GM19351 (cell line): ENCODE results near the gene ERICH6.

Source experiments
- ATAC-seq: cut with Tn5 transposase; IDR thresholded peaks from one replicate; pipeline ENCODE4 v1.9.1; 2021; ENCODE audit warnings: mild to moderate bottlenecking, moderate library complexity; ENCODE audit not compliant: unreplicated experiment

Gene ERICH6

DNA sequence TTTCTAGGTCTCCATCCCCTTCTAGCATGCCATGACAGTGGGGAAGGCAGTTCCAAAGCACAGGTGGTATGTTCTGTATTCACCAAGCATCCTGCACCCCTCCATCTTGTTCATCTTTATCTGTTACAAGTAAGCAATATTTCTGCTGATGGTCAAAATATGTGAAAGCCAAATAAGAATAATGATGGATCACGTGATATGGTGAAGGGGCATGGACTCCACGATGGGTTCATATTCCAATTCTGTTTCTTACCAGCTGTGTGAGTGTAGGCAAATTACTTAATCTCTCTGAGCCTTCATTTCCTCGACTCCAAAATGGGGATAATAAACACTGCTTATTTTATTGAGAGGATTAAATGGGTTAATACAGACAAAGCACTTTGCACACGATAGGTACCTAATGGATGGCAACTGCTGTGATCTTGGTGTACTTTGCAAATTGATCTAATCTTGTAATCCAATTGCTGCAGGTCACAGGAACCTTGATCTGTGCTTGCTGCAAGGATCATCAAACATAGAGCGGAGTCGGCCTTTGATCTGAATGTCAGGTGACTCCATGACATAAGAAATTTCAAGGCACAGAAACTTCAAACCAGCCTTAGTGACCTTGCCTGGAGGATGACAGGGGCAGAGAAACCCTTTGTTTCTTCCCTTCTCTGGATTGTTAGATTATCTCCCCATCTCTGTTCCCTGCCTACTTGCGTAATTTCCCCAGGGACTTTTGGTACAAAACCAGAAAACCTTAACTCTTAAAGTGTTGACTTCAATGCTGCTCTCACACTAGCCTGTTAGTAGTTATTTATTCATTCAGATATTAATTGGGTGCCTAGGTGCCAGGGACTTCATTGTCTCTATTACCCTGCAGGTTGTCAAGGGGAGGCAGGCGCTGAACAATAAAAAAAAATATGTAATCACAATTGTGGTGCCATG lies 33.4 kb upstream of the ERICH6 start:
- no peak for ATAC-seq

DNA sequence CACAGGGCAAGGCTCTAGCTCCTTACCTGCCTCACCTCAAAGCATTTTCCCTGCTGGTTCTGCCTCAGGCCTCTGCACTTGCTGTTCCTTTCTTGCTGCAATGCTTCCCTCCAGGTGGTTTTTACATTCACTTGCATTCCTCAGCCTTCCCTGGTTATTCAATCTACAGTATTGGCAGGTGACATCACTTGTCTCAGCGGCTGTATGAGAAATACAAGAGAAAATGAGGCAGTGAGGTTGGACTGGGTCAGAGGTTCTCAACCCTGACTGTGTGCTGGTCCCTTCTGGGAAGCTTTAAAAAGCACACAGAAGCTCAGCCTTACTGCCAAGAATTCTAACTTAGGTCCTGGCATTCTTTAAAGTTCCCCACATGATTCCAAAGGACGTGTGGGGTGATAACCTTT lies 32.6 kb upstream of the ERICH6 start:
- ATAC-seq, result no peak

DNA sequence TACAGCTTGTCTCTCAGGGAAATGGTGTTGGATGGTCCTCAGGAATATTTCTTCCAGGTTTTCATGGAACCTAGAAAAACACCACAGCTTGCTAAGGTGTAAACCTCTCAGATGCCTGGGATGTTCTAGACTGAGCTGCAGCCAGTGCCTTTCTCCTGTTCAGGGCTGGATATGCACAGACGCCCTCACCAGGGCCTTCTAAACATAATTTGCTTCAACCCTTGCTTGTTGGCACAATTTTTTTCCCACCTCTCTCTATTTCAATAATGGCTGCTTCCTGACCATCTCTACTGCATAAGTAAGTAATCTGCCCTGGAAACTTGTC lies 31.0 kb upstream of the ERICH6 start:
- ATAC-seq, result no peak

DNA sequence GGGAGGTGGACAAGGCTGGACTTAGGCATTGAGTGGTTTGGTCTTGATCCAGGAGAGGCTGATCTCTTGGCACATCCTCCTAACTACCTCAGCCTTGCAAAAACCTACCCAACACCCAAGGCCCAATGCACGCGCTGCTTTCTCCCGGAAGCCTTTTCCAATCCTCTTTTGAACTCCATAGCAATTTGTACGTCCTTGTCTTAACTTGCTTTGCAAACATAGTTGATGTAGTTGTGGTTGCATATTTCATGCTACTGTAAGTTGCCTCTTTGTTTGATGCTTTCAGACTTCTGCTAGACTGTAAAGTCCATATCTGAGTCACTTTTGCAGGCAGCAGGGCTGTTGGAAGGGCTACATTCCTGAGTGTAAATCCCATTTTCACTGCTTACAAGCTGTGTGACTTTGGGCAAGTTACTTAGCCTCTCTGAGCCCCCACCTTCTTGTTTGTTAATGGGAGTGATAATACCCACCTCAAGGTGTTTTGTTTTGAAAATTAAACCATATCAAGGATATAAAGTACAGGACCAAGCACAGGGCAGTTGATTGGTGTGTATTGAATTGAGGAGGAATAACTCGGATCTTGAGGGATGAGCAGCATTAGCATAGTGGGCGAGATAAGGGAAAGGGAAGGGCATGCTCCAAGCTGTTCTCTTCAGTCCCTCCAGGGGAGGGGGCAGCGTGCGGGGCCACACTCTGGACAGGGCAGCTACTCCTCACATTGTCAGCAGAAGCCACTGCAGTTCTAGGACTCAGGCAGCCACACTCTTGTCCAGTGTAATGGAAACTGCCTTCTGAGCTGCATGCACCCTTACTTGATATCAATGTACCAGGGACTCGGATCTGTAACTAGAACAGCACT lies 30.4 kb upstream of the ERICH6 start:
- ATAC-seq, result no peak

DNA sequence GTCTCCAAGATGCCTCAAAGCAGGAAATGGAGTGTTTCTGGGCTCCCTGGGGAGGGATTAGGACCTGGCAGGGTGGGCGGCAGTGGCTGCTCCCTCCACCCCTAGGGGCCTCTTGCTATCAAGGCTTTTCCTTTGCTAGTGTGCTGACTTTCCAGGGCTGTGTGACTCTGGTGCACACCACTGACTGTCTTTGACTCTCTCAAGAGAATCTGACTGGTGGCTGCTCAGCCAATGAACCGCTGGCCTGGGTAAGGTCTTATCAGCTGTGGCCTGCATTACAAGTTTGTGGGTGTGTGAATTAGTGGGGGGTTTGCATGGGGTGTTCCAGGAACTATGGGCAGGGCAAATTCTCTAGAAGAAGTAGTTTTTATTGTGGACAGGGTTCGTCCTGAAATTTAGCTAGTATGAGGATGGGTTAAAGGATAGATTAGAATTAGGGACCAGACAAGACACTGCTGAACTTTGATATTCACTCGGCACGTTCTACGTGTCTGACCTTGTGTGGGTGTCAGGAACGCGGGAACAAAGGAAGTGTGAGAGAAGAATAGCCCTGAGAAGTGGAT lies 29.7 kb upstream of the ERICH6 start:
- no peak for ATAC-seq

DNA sequence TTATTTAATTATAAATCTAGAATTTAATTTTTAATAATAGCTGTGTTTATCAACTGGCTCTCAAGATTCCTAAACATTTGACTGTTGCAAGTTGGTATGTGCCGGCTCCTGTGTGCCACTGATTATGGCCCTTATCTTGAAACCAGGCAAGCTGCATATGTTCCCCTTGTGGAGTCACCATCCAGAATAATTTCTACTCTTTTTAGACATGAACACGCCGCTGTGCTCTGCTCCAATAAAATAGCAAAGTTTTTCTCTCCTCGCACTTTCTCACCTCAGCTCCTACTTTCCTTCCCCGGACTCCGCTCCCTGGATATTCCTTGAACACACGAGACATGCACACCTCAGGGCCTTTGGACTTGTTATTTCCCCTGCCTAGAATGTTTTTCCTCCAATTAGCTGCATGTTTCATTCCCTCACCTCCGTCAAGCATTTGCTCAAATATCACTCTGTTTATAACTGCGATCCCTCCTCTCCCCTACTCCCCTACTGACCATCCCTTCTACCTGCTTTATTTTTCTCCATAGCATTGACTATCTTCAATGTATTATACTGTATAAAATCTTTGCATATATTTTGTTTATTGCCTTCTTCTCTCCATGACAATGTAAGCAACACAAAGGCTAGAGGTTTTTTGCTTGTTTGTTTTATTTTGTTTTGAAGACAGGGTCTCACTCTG lies 26.1 kb upstream of the ERICH6 start:
- no peak for ATAC-seq

DNA sequence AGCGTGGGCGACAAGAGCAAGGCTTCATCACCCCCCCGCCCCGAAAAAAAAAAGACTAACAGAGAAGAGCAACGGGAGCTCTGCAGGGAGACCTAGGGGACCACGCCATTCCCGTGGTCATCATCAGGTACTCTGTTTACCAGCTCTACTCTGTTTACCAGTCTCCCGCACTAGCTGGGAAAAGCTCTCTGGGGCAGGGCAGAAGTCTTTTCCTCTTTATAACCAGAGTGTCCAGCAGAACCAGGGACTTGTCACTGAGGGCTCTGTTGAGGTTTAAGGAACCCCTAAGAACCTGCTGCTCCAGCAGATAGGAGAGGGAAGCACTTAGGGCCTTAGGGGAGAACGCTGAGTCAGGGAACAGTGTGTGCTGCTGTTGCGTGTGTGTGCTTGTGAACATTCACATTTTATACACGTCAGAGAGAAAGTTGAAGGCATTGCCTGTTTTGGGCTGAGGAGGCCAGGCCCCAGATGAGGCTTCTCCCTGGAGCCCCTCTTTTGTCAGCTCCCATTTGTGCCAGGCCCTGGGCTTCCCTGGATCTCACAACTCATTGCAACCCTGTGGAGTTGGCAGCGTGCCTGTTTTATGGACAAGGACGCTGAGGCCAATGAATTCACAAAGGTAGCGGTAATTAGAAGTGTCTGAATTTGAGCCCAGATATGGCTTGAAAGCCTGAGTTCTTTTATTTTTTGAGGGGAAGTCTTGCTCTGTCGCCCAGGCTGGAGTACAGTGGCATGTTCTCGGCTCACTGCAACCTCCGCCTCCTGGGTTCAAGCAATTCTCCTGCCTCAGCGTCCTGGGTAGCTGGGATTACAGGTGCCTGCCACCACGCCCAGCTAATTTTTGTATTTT lies 24.2 kb upstream of the ERICH6 start:
- no peak for ATAC-seq

DNA sequence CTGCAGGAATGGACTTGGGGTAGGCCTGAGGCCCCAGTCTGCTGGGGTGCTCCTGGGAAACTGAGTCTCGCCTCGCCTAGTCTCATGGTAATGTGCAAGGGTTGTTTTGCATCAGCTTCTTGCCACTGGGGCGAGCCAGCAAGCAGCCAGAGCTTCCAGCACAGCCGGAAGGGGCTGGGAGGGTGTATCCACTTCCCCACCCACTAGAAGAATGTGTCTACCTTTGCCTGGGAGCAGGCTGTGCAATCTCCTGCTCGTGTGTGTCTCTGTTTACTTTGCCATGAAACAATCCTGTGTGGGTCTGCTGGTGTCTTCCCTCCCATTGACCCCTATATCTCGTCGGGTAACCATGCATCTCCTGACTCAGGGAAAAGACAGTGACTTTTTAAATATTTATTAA lies 21.8 kb upstream of the ERICH6 start:
- no peak for ATAC-seq

DNA sequence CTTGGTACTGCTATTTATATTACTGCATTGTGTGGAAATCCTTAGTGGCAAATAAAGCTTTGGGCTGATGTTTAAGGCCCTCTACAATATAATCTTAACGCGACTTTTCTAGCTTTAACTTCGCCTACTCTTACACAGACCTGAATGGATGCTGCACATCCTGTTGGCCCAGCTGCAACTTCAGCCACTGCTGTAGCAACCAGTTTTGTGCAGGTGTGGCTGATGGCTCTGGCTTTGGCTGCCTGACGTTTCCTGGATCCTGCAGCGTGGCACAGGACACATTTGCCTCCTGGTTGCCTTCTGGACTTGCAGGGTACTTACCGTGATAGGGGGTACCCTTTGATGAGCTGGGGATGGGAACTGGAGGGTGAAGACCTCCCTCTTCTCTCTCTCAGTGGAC lies 20.2 kb upstream of the ERICH6 start:
- no peak for ATAC-seq

DNA sequence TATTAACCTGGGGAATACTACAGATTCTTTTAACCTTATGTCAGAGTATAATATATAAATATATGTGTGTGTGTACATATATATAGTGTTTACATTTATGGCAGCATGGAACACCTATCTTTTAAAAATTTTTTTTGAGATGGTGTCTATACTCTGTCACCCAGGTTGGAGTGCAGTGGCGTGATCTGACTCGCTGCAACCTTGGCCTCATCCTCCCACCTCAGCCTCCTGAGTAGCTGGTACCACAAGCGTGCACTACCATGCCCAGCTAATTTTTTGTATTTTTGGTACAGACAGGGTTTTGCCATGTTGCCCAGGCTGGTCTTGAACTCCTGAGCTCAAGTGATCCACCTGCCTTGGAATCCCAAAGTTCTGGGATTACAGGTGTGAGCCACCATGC lies 18.5 kb upstream of the ERICH6 start:
- ATAC-seq, result no peak

DNA sequence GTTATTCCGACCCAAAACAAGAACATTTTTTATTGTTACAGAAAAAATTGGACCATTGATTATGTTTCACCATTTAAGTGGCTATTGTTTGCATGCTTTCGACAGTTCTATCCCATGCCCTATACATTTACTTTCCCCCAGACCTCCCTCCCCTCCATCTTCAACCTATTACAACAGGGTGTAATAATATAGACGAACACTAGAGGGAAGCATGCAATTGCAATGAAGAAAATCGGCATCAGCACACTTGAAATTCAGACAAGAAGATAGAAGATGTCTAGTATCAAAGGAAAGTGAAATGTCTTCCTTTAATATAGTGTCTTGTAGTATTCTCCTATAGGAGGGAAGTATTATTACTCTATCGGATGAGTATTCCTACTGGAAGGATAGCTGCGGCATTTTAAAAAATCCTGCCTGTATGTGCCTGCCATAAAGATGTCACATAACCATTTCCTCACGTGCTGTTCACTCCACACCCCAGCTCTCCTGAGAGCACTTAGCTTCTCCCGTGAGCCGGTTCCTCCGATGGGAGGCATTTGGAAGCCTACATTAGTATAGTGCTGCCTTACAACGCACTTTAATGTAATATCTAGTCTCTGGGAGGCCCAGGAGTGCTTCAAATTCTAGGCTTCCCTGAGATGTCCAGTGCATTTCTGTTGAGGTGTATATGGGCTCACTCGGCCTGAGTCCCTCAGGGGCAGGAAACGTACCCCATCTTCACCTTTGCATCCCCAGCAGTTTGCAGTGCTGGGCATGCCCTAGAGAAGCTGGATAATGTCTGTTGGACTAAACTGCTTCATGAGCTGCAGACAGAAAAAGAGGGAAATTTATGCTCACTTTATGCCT lies 17.8 kb upstream of the ERICH6 start:
- ATAC-seq, result peak; percentile 74

DNA sequence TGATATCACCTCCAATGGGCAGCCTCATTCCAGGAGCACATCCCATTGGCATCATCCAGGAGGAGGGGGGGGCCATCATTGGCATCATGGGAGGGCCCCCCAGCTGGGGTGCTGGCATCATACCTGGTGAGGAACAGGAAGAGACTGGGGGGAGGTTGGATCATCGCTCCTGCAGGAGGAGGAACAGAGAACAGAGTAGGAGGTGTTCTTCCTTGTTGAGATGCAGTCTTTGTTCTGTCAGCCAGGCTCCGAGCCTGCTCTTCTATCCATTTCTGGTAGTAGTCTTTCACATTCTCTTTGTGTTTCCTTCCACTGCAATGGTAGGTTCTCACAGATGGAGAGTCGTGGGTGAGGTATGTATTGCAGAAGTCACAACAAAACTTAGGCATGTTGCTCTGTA lies 16.7 kb upstream of the ERICH6 start:
- no peak for ATAC-seq

DNA sequence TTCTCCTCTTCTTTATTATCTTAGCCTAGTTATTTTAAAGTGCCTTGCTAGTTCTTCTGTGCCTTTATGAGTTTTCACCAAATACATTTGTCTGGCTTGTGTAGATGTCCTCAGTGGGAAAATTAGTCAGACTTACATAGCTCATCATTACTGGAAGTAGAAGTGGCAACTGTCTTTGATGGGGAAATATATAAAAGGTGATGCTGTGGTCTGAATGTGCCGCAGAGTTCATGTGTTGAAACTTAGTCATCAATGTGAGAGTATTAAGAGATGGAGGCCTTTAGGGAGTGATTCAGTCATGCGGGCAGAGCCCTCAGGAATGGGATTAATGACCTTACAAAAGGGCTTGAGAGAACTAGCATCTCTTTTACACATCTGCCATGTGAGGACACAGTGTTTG lies 6.4 kb upstream of the ERICH6 start:
- ATAC-seq, result no peak

DNA sequence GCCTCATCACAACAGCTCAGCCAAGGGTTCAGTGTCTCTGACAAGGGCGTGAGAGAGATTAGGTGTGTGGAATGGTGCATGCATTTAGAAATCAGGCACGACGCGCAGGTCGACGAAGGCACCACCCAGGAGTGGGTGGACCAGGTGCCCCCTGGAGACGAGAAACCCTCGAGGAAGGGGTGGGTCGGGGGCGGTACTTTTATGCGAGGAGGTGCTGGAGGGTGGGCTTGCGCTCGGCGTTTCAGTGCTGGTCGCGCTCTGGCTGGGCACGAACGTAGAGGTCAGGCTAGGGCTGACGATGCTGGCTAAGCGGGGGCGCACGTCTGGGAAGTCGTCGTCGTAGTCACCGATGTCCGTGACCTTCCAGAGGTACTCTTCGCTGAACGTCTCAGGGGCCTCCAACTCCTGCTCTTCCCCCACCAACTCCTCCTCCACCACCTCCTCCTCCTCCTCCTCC lies 393 bp downstream of the ERICH6 start:
- peak; percentile 36 for ATAC-seq

DNA sequence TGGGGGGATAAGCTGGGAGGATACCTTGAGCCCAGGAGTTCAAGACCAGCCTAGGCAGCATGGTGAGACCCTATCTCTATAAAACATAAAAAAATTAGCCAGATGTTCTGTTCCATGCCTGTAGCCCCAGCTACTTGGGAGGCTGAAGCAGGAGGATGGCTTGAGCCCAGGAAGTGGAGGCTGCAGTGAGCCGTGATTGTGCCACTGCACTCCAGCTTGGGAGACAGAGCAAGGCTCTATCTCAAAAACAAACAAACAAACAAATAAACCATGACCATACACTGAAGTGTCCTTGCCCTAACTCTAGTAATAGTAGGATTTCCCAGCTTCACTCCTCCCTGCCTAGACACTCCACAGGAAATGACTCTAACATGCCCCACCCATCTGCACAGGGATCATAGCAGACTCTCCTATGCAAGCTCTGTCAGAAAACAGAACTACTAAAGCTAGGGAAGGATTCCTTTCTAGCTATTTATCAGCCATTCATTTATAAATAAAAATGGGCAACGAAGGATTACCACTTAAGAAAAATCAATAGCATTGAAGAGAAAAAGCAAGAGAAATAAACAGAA lies 4.6 kb downstream of the ERICH6 start:
- no peak for ATAC-seq

DNA sequence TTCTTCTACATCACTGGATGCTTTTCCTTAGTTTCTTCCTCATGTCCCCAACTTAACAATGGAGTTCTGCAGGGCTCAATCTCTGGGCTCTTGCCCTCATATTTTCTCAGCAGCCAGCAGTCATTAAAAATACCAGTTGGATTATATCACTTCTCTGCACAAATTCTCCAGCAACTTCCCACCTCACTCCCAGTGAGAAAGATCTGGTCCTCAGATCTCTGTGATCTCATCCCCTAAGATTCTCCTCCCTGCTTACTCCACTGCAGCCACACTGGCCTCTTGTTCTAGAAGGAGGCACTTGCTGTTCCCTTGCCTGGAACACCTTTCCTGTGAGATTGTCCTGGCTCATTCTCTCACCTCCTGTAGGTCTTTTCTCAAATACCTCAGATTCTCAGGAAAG lies 6.1 kb downstream of the ERICH6 start:
- ATAC-seq, result no peak

DNA sequence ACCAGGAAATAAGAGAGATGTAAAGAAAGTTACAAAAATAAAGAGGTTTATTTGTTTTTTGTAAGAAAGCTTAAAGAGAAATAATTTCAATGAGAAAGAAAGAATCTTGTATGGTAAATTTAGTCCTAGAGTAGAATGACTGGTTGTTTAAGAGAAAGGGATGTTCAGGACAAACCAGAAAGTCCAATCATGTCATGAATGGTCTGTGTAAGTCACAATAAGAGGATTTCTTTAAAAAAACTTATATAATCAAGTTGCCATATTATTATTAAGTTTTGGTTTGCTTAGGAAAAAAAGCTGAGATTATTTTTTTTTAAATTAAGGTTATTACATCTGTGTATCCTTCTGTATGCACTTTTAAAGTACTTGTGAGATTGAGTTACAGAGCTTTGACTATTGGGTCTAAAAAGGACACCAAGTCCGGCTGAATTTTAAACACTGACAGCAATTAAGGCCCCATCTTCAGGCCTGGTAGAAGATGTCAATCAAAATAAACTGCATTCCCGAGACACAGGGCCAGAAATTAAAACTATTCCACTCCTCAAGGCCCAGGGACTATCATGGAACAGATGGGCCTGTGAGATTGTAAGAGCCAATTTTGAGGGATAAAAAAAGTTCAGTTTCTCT lies 12.2 kb downstream of the ERICH6 start:
- no peak for ATAC-seq

DNA sequence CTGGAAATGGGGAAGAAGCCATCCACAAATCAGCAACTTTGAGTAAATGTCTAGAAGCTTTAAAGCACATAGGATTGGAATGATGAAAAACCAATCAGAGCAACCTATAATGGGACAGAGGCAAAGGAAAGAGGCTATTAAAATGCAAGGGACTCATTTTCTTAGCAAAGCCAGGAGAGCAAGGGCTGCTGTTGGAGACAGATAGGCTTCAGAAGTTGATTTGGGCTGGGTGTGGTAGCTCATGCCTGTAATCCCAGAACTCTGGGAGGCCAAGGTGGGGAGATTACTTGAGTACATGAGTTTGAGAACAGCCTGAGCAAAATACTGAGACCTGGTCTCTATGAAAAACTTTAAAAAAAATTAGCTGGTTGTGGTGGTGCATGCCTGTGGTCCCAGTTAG lies 16.1 kb downstream of the ERICH6 start:
- no peak for ATAC-seq

DNA sequence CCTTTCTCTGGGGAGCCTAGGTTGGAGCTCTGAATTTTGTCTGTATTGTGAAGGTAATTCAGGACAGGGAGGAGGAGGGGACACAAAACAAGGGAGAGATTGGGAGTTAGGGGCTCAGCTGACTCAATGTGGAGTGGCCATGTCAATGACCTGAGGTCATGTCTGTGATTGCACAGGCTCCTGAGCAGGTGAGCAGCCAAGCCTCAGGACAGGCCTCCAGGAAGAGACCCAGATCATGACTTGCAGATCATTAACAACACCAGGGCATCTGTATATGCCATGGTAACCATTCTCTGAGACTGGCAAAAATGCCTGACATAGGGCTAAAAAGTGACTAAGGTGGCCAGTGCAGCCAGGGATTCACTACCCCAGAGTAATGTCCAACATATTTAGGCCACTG lies 20.9 kb downstream of the ERICH6 start:
- ATAC-seq, result no peak
